Neural crest cell (in vitro differentiated cells): ENCODE data around the gene WBP1L. TPM values are rescaled to one million over a fixed set of nuclear protein-coding genes. Genes with fewer than 3 reads are reported as not detected.
"Not testable (repeated sequence)": the region's sequence is repeated elsewhere in the genome, so short reads cannot be mapped to it uniquely, and the experiment has no call there.

Experiments
- DNase-seq: peaks from one replicate; pipeline ENCODE4 v3.0.0; 2021; ENCODE audit warnings: low read depth, mixed read lengths, low spot score
- H3K27ac Mint-ChIP-seq: one replicate; pipeline ENCODE4 v1.8.0; 2021; ENCODE audit warnings: mild to moderate bottlenecking, mixed read lengths; ENCODE audit not compliant: unreplicated experiment
- H3K27me3 Mint-ChIP-seq: 2 replicates; pipeline ENCODE4 v1.8.0; 2021; ENCODE audit warnings: low read depth, mild to moderate bottlenecking, mixed read lengths
- H3K36me3 Mint-ChIP-seq: 2 replicates; pipeline ENCODE4 v1.8.0; 2021; ENCODE audit warnings: low read depth, mild to moderate bottlenecking, mixed read lengths
- H3K4me1 Mint-ChIP-seq: 2 replicates; pipeline ENCODE4 v1.8.0; 2021; ENCODE audit warnings: mixed read lengths
- H3K4me3 Mint-ChIP-seq: one replicate; pipeline ENCODE4 v1.8.0; 2021; ENCODE audit warnings: mild to moderate bottlenecking, mixed read lengths
- H3K9me3 Mint-ChIP-seq: 2 replicates; pipeline ENCODE4 v1.8.0; 2021; ENCODE audit warnings: mixed read lengths
- total RNA-seq: library from RNA; stranded (reverse); gene quantifications from 2 replicates; pipeline ENCODE4 v1.2.1, GENCODE V29; 2021
- TF ChIP-seq, protein P1 (sequence below): fragments of 200-600 bp; sonication (generic); conservative IDR thresholded peaks from 2 replicates; pipeline ENCODE4 v1.5.0; 2021; ENCODE audit warnings: antibody characterized with exemption, mild to moderate bottlenecking

The WBP1L gene
- total RNA-seq, 1 donor from 2014 or later = 22.0 TPM

DNA sequence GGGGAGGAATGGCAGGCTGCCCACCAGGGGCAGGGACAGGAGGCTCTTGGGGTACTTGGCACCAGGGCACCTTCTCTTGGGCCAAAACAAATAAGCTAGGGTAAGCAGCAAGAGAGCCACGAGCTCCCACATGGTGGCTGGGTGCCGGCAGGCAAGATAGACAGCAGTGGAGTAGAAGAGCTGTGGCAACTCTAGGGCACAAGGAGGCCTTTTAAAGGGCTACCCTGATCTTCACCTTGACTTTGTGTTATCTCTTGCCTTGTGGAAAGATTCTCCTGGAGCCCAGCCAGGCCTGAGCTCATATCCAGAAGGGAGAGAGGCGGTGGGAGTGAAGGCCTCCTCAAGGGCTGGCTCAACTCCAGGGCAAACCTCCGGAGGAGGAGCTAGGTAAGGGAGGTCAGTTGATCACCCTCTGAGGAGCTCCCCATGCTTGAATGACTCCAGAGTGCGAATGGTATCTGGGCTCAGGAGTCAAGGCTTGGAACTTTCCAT lies 93.5 kb downstream of the WBP1L start, which contains the start of gene CYP17A1:
CYP17A1 (minus strand) TSS at position 184 of the 492 bp plus-strand sequence; CDS start at position 132, 52 bp downstream.
- DNase-seq = no peak
- no peak within 1 kb of the TSS for H3K4me3 Mint-ChIP-seq
- H3K27me3 Mint-ChIP-seq = peaks cover 34% of the 10 kb centered on the region

DNA sequence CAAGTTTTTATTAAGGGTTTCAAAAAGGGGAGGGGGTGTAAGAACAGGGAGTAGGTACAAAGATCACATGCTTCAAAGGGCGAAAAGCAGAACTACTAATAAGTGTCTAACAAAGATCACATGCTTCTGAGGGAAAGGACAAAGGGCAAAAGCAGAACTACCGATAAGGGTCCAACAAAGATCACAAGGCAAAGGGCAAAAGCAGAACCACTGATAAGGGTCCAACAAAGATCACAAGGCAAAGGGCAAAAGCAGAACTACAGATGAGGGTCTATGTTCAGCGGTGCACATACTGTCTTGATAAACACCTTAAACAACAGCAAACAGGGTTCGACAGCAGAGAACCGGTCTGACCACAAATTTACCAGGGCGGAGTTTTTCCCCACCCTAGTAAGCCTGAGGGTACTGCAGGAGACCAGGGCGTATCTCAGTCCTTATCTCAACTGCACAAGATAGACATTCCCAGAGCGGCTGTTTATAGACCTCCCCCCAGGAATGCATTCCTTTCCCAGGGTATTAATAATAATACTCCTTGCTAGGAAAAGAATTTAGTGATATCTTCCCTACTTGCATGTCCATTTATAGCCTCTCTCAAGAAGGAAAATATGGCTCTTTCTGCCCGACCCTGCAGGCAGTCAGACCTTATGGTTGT lies 94.7 kb downstream of the WBP1L start:
- peaks cover 43% of the 10 kb centered on the region for H3K27me3 Mint-ChIP-seq
- not testable (repeated sequence) for H3K4me3 Mint-ChIP-seq, DNase-seq, H3K4me1 Mint-ChIP-seq, H3K36me3 Mint-ChIP-seq, H3K27ac Mint-ChIP-seq
- H3K9me3 Mint-ChIP-seq = peaks cover 10% of the 10 kb centered on the region

More for the DNA sequence above, 93.5 kb downstream of the WBP1L start, which contains the start of gene CYP17A1:
- H3K27ac Mint-ChIP-seq = no peak within 1 kb of the TSS
- H3K4me1 Mint-ChIP-seq = no peaks in the 10 kb centered on the region
- H3K9me3 Mint-ChIP-seq = peaks cover 10% of the 10 kb centered on the region
- peaks cover 4% of the 10 kb centered on the region for H3K36me3 Mint-ChIP-seq
- TF ChIP-seq, protein P1, sequence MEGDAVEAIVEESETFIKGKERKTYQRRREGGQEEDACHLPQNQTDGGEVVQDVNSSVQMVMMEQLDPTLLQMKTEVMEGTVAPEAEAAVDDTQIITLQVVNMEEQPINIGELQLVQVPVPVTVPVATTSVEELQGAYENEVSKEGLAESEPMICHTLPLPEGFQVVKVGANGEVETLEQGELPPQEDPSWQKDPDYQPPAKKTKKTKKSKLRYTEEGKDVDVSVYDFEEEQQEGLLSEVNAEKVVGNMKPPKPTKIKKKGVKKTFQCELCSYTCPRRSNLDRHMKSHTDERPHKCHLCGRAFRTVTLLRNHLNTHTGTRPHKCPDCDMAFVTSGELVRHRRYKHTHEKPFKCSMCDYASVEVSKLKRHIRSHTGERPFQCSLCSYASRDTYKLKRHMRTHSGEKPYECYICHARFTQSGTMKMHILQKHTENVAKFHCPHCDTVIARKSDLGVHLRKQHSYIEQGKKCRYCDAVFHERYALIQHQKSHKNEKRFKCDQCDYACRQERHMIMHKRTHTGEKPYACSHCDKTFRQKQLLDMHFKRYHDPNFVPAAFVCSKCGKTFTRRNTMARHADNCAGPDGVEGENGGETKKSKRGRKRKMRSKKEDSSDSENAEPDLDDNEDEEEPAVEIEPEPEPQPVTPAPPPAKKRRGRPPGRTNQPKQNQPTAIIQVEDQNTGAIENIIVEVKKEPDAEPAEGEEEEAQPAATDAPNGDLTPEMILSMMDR = no peak

DNA sequence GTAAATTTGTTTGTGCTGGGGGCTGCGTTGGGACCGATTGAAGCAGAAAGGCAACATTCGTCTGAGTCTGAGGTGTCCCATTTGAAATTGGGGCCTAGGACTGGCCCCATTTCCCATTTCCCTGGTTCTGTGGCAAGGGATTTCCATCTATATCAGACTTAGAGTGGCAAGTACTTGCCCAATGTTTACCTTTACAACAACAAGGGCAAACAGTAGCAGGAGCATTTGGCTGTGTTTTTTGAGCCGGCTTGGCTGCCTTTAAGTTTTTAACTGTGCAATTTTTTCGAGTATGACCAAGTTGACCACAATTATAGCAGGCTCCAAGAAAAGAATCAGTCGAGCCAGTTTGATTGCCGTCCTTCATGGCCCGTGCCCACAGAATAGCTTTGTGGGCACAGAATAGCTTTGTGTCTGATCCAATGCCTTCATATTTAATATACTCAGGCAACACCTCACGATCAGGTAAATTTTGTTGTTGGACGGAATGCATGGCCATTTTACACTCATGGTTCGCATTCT lies 98.1 kb downstream of the WBP1L start:
- H3K4me3 Mint-ChIP-seq = no peak overlapping the region
- H3K36me3 Mint-ChIP-seq = peaks cover 4% of the 10 kb centered on the region
- TF ChIP-seq, protein P1 = no peak
- no peak for DNase-seq
- H3K9me3 Mint-ChIP-seq = peaks cover 10% of the 10 kb centered on the region
- H3K4me1 Mint-ChIP-seq = no peaks in the 10 kb centered on the region
- H3K27me3 Mint-ChIP-seq = peaks cover 44% of the 10 kb centered on the region
- H3K27ac Mint-ChIP-seq = no peak overlapping the region

DNA sequence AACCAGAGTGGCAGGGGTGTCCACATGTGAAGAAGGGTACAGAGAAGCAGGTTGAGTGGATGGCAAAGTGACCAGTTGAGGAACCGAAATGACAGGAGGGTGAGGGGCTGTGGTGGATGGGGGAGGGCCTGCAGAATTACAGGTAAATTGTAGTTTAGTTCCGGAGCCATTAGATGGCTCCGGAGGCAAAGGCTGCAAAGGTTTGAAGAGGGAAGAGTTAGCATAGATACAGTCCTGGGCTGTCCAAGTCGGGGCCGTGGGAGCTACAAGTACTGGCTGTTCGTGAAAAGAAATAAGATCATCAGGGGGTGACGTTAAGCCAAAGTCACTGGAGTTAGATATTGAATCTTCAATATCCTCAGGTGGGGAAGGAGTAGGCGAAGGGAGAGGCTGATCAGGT lies 99.4 kb downstream of the WBP1L start:
- not testable (repeated sequence) for H3K27ac Mint-ChIP-seq, DNase-seq, H3K36me3 Mint-ChIP-seq, H3K4me3 Mint-ChIP-seq, H3K4me1 Mint-ChIP-seq, H3K9me3 Mint-ChIP-seq
- H3K27me3 Mint-ChIP-seq = peaks cover 39% of the 10 kb centered on the region

DNA sequence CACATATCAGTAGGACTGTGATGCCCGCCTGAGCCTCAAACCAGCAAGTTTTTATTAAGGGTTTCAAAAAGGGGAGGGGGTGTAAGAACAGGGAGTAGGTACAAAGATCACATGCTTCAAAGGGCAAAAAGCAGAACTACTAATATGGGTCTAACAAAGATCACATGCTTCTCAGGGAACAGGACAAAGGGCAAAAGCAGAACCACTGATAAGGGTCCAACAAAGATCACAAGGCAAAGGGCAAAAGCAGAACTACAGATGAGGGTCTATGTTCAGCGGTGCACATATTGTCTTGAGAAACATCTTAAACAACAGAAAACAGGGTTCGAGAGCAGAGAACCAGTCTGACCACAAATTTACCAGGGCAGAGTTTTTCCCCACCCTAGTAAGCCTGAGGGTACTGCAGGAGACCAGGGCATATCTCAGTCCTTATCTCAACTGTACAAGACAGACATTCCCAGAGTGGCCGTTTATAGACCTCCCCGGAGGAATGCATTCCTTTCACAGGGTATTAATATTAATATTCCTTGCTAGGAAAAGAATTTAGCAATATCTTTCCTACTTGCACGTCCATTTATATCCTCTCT lies 100.5 kb downstream of the WBP1L start:
- H3K36me3 Mint-ChIP-seq, H3K27ac Mint-ChIP-seq, H3K9me3 Mint-ChIP-seq, DNase-seq, H3K4me3 Mint-ChIP-seq, H3K4me1 Mint-ChIP-seq: not testable (repeated sequence)
- peaks cover 37% of the 10 kb centered on the region for H3K27me3 Mint-ChIP-seq

DNA sequence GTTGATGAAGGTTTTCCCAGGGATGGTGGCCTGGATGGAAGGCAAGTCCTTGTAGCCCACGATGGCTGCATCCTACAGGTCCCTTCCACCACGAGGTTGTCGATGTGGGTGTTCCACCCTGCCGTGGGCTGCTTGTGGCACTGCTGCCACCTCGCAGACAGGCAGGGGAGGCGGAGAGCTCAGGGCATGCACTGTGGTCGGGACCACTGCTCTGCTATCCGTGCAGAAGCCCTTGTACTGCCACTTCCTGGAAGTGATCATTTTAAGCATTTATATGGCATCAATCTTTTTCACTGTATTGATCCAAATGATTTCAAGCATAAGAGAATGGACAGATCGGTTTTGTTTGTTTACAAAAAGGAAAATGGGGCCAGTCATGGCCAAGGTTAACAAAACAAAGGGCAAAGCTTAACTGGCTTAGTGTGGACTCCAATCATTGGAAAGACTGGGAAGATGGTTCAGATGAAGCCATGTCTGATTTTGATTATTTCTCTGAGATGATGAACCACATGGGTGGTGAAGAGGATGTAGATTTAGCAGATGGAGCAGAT lies 101.7 kb downstream of the WBP1L start:
- H3K4me3 Mint-ChIP-seq = no peak overlapping the region
- TF ChIP-seq, protein P1 = no peak
- DNase-seq = no peak
- no peaks in the 10 kb centered on the region for H3K36me3 Mint-ChIP-seq
- no peak overlapping the region for H3K27ac Mint-ChIP-seq
- no peaks in the 10 kb centered on the region for H3K4me1 Mint-ChIP-seq
- H3K9me3 Mint-ChIP-seq = peaks cover 4% of the 10 kb centered on the region
- H3K27me3 Mint-ChIP-seq = peaks cover 27% of the 10 kb centered on the region
